WTC11 (cell line): ENCODE data around the gene C11orf52.

Experiments
- ATF3 ChIP-seq: sonication (generic); formaldehyde crosslinking; conservative IDR thresholded peaks from 2 replicates; pipeline ENCODE4 v1.8.1; 2022; ENCODE audit warnings: mild to moderate bottlenecking, missing genetic modification reagents
- MAX ChIP-seq: sonication (generic); formaldehyde crosslinking; IDR thresholded peaks from 2 replicates; pipeline ENCODE4 v1.8.0; 2022; ENCODE audit warnings: mild to moderate bottlenecking, missing genetic modification reagents
- ZNF425 ChIP-seq: fragments of 250-450 bp; sonication (Bioruptor Pico); conservative IDR thresholded peaks from 2 replicates; pipeline ENCODE4 v1.9.0; 2021; ENCODE audit warnings: mild to moderate bottlenecking

- TF ChIP-seq ZNF425 (CRISPR knock-in tag) (no peak), MAX (CRISPR knock-in tag) (no peak), ATF3 (CRISPR knock-in tag) (no peak)
Observed at GRCh38 chr11:111976119-111976766, 57.5 kb downstream of the C11orf52 start.
